ENCODE results near the gene PLPPR5.

DNA sequence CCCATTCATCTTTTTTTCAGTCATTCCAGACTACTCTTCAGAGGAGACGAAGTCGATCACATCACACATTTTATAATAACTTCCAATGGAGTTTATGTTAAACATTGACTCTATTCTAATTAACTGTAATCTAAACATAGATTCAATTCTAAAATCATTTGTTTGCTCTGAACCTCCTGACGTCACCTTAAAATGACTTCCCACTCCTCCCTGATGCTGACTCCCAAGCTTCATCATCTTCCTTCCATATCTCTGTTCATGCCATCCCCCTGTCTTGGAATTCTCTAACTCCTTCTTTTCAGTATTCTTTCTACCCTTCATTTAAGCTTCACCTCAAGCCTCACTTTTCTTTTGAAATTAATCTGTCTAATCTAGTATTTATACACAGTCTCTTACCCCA is 45.1 kb upstream of the PLPPR5 start:
- TF ChIP-seq, protein P1, sequence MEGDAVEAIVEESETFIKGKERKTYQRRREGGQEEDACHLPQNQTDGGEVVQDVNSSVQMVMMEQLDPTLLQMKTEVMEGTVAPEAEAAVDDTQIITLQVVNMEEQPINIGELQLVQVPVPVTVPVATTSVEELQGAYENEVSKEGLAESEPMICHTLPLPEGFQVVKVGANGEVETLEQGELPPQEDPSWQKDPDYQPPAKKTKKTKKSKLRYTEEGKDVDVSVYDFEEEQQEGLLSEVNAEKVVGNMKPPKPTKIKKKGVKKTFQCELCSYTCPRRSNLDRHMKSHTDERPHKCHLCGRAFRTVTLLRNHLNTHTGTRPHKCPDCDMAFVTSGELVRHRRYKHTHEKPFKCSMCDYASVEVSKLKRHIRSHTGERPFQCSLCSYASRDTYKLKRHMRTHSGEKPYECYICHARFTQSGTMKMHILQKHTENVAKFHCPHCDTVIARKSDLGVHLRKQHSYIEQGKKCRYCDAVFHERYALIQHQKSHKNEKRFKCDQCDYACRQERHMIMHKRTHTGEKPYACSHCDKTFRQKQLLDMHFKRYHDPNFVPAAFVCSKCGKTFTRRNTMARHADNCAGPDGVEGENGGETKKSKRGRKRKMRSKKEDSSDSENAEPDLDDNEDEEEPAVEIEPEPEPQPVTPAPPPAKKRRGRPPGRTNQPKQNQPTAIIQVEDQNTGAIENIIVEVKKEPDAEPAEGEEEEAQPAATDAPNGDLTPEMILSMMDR (conservative IDR thresholded peaks at IDR 0.05 in 1 of 2, IDR thresholded peaks at IDR 0.05 in 1 of 2; ENCODE audit: low read depth in 1 of 2, low read length in 2 of 2): no peak
- no peak for TF ChIP-seq EZH2 (IDR thresholded peaks at IDR 0.05; ENCODE audit: low read length, missing control alignments)
